A172 (cell line): ENCODE data around the gene CCDC117. TPM values are rescaled to one million over a fixed set of nuclear protein-coding genes. Genes with fewer than 3 reads are reported as not detected.
"Not testable (repeated sequence)": the region's sequence is repeated elsewhere in the genome, so short reads cannot be mapped to it uniquely, and the experiment has no call there.

Experiments used
- DNase-seq: peaks from one replicate; pipeline ENCODE4 v3.0.0-alpha.2; 2015; ENCODE audit warnings: low spot score
- total RNA-seq: library from RNA; depleted of rRNA; stranded (reverse); fragments of >200 nt; shearing (Covaris generic); gene quantifications from 2 replicates; pipeline ENCODE4 v1.2.3, GENCODE V29; 2014

Gene CCDC117
- total RNA-seq, 1 experiment from 2014 or later, result 24.3 TPM

- no peak for DNase-seq
Observed at GRCh38 chr22:28801845-28802594, 29.5 kb downstream of the CCDC117 start.

- no peak for DNase-seq
Observed at GRCh38 chr22:28802595-28803123, 30.2 kb downstream of the CCDC117 start.

- not testable (repeated sequence) for DNase-seq
Observed at GRCh38 chr22:28805426-28805825, 32.9 kb downstream of the CCDC117 start.

DNA sequence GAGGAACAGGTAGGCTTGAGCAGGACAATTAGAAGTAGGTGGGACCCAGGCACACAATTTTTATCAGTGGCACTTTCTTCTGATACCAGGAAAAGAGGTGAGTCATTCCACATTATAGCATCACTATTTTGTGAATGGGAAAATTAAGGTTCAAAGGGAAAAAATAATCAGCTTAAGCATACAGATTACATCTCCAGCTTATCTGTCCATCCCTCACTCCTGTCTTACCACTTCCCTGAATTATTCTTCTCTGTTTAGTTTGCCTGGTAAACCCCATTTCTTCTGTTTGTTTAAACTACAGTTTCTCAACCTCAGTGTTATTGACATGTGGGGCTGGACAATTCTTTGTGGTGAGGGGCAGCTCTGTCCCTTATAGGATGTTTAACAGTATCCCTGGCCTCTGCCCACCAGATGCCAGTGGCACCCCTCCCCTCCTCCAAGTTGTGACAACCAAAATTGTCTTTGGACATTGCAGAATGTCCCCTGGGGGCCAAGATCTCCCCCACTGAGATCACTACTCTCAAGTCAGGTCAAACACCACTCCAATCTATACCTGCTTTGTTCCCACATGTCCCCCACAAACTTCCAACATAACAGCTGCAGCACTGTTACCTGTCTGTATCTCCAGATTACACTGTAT, 36.3 kb downstream of the CCDC117 start:
- DNase-seq, result no peak

DNA sequence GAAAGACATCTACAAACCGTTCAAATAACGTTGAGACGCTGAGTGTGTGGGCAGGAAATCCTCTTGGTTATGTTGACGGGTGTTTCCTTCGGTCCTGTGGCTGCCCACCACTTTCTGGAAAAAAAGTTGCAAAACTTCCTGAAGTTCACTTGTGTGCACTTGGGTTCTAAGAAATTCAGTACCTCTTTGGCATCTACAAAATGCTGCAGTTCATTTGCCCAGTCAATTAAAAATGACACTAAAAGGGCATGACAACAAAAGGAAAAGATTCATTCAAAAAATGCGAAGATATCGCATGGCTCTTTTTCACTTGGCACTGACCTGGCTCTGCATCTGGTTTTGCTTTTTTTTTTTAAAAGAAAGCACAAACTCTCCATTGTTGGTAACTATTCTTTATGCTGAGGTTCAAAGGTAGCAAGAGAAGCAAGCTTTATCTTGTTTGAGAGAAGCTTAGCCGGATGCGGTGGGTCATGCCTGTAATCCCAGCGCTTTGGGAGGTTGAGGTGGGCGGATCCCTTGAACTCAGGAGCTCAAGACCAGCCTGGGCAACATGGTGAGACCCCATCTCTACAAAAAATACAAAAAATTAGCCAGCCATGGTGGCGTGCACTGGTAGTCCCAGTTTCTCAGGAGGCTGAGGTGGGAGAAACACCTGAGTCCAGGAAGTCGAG, 38.5 kb downstream of the CCDC117 start:
- no peak for DNase-seq

- no peak for DNase-seq
Observed at GRCh38 chr22:28812516-28812915, 40.0 kb downstream of the CCDC117 start.

DNA sequence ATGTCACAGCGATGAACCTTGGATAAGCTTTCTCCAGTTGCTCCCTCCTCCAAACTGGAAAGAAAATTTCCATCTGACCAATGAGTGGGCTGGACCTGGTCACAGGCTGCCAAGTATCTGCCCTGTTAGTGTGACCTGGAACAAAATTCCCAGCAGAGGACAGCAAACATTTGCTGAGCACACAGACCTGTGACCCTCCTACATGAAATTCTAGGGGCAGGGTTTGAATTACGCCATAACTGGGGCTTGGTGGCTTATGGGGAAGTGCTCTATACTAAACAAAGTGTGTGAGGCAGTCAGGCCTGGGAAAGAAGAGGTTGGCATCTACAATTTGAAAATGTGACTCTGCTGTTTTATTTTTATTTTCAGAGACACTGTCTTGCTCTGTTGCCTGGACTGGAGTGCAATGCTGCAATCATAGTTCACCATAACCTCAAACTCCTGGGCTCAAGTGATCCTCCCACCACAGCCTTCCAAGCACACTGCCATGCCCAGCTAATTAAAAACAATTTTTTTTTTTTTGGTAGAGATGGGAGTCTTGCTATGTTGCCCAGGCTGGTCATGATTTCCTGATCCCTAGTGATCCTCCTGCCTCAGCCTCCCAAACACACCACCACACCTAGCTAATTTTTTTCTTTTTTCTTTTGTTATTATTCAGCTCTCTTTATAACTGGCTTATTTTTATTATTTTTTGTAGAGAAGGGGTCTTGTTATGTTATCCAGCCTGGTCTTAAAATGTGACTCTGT, 41.5 kb downstream of the CCDC117 start:
- no peak for DNase-seq

DNA sequence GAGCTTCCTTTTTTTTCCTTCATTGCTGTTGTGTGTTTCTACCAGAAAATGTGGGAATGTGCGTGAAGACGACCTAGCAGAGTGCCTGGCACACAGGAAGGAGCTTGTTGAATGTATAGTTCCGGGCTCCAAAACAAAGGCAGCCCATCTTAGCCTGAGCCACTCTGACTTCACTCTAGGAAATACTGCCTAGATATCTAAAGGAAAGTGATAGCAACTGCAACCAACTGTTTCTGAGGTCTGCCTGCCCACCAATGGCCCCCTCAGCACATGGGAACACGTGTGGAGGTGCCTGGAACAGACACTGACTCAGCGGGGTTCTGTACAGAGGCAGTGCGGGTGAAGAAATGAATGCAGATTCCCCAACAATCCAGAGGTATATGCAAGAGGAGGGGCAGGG, 42.6 kb downstream of the CCDC117 start:
- DNase-seq, result no peak

DNA sequence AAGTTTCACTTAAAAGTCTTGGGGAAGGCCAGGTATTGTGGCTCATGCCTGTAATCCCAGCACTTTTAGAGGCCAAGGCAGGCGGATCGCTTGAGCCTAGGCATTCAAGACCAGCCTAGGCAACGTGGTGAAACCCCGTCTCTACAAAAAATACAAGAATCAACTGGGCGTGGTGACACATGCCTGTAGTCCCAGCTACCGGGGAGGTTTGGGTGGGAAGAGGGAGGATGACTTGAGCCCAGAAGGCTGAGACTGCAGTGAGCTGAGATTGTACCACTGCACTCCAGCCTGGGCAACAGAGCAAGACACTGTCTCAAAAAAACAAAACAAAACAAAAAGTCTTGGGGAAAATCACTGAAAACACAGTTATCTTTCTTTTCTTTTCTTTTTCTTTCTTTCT, 43.2 kb downstream of the CCDC117 start:
- no peak for DNase-seq

DNA sequence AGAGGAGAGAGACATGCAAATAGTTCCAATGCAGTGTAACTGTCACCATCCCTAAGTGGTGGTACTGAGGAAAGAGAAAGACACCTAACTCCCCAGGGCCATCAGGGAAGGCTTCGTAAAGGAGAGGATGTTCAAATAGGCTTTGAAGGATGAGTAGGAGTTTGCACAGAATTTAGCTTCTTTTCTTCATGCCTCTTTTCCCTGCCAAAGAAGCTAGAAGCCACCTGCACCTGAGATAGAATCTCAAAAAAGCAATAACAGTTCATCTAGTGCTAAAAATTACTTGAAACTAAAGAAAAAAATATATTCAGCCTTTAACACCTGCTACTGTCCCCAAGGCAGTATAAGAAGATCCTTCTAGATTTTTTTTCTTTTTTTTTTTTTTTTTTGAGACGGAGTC, 44.6 kb downstream of the CCDC117 start:
- no peak for DNase-seq

GRCh38 chr22:28817919-28818859, 45.7 kb downstream of the CCDC117 start:
- DNase-seq, result no peak

GRCh38 chr22:28819253-28820096, 47.0 kb downstream of the CCDC117 start:
- no peak for DNase-seq

DNA sequence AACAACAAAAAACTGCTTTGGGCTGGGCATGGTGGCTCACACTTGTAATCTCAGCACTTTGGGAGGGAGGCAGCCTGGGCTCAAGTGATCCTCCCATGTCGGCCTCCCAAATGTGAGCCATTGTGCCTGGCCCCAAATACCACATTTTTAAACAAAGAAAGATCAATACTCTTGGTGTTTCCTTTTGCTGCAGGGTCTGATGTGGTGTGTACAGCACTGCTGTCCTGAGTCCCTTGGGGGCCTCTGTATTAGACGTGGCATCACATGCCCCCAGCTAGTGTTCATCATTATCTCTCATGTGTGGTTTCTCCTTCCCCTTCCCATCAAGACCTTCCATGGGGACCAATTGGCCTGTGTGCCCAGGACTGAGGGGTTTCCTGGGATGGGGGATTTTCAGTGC, 48.4 kb downstream of the CCDC117 start:
- DNase-seq, result no peak

- no peak for DNase-seq
Observed at GRCh38 chr22:28821452-28821851, 49.0 kb downstream of the CCDC117 start.

GRCh38 chr22:28822930-28823551, 50.5 kb downstream of the CCDC117 start:
- DNase-seq, result no peak

DNA sequence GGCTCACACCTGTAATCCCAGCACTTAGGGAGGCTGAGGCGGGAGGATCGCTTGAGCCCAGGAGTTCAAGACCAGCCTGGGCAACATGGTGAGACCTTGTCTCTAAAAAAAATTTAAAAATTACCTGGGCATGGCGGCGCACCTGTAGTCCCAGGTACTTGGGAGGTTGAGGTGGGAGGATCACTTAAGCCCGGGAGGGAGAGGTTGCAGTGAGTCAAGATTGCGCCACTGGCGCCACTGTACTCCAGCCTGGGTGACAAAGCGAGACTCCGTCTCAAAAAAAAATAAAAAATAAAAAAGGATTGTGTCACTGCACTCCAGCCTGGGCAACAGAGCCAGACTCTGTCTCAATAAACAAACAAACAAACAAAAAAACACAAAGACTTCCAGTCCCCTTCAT, 52.0 kb downstream of the CCDC117 start:
- DNase-seq, result not testable (repeated sequence)

- not testable (repeated sequence) for DNase-seq
Observed at GRCh38 chr22:28826430-28826829, 53.9 kb downstream of the CCDC117 start.

GRCh38 chr22:28826921-28827320, 54.4 kb downstream of the CCDC117 start:
- no peak for DNase-seq
